IMR-90 (cell line): Measurements from ENCODE around the gene COLEC12. TPM values are rescaled to one million over a fixed set of nuclear protein-coding genes. Genes with fewer than 3 reads are reported as not detected.

Experiments used
- ATAC-seq: fragments of 200-7000 bp; cut with Tn5 transposase; 2 replicates; pipeline ENCODE4 v1.9.1; 2020; ENCODE audit warnings: low read depth, mild to moderate bottlenecking, moderate library complexity
- BruUV-seq: library from RNA; stranded (reverse); fragments of 400-500 nt; replicated peaks from 2 replicates; lab custom pipeline; 2021; lab: Mats Ljungman, UMichigan
- CTCF ChIA-PET: fragments of 300-600 bp; formaldehyde crosslinking; extraction: SDS; loops from one replicate; lab custom pipeline; 2021; ENCODE audit warnings: antibody characterized with exemption; lab: Yijun Ruan, JAX
- POLR2A ChIA-PET: fragments of 300-600 bp; sonication (Branson Sonifier 250); formaldehyde crosslinking; loops from one replicate; lab custom pipeline; 2022; ENCODE audit warnings: antibody characterized with exemption; ENCODE audit not compliant: unreplicated experiment; lab: Charles Lee
- DNase-seq: peaks from one replicate; pipeline ENCODE4 v3.0.0; 2013
- H2AFZ ChIP-seq: replicated peaks from 2 replicates; pipeline ENCODE3; 2013; ENCODE audit warnings: low read length, mild to moderate bottlenecking; ENCODE audit not compliant: poor library complexity
- H2AK5ac ChIP-seq: 2 replicates; pipeline ENCODE4 v1.6.1; 2013; ENCODE audit warnings: low read depth, low read length, inconsistent platforms
- H2AK9ac ChIP-seq: replicated peaks from 2 replicates; pipeline ENCODE3; 2013; ENCODE audit warnings: mild to moderate bottlenecking, low read depth, low read length, moderate library complexity; ENCODE audit not compliant: poor library complexity
- H2BK120ac ChIP-seq: 2 replicates; pipeline ENCODE4 v1.6.1; 2013; ENCODE audit warnings: low read depth, low read length, inconsistent platforms
- H2BK15ac ChIP-seq: 3 replicates; pipeline ENCODE4 v1.6.1; 2013; ENCODE audit warnings: low read depth, low read length, inconsistent platforms
- H2BK20ac ChIP-seq: 2 replicates; pipeline ENCODE4 v1.6.1; 2013; ENCODE audit warnings: low read depth, mild to moderate bottlenecking, inconsistent platforms, low read length, moderate library complexity
- H2BK5ac ChIP-seq: 2 replicates; pipeline ENCODE4 v1.6.1; 2013; ENCODE audit warnings: mild to moderate bottlenecking, low read depth, low read length, inconsistent platforms; ENCODE audit not compliant: poor library complexity, severe bottlenecking
- H3K14ac ChIP-seq: replicated peaks from 2 replicates; pipeline ENCODE4 v1.6.1; 2013; ENCODE audit warnings: low read depth, low read length, inconsistent platforms
- H3K18ac ChIP-seq: 2 replicates; pipeline ENCODE4 v1.6.1; 2013; ENCODE audit warnings: low read depth, low read length, control low read depth
- H3K23ac ChIP-seq: 2 replicates; pipeline ENCODE4 v1.6.1; 2013; ENCODE audit warnings: low read depth, low read length, inconsistent platforms
- H3K27ac ChIP-seq: 2 replicates; pipeline ENCODE4 v1.5.1; 2013; ENCODE audit warnings: mild to moderate bottlenecking, control low read depth, low read length; ENCODE audit not compliant: insufficient read depth
- H3K27me3 ChIP-seq: 2 replicates; pipeline ENCODE4 v1.6.1; 2013; ENCODE audit warnings: low read length; ENCODE audit not compliant: control insufficient read depth, insufficient read depth
- H3K36me3 ChIP-seq: 2 replicates; pipeline ENCODE4 v1.6.1; 2013; ENCODE audit warnings: low read length, mixed read lengths; ENCODE audit not compliant: control insufficient read depth, insufficient read depth
- H3K4ac ChIP-seq: 2 replicates; pipeline ENCODE4 v1.6.1; 2013; ENCODE audit warnings: low read depth, low read length, inconsistent platforms
- H3K4me1 ChIP-seq: 2 replicates; pipeline ENCODE4 v1.6.1; 2013; ENCODE audit warnings: low read length, mixed read lengths; ENCODE audit not compliant: control insufficient read depth, insufficient read depth
- H3K4me2 ChIP-seq: 2 replicates; pipeline ENCODE4 v1.6.1; 2013; ENCODE audit warnings: low read depth, mild to moderate bottlenecking, control low read depth, low read length, moderate library complexity
- H3K4me3 ChIP-seq: 2 replicates; pipeline ENCODE4 v1.5.1; 2013; ENCODE audit warnings: low read depth, mild to moderate bottlenecking, control low read depth, low read length, moderate library complexity; ENCODE audit not compliant: insufficient read depth
- H3K56ac ChIP-seq: 2 replicates; pipeline ENCODE4 v1.6.1; 2013; ENCODE audit warnings: low read length, inconsistent platforms; ENCODE audit not compliant: insufficient read depth; ENCODE audit errors: extremely low read depth
- H3K79me1 ChIP-seq, 2 experiments: 2 replicates each; pipeline ENCODE4 v1.6.1; 2013; ENCODE audit warnings: low read length in 2 of 2, inconsistent platforms in 1 of 2, low read depth in 1 of 2
- H3K9ac ChIP-seq: 2 replicates; pipeline ENCODE4 v1.6.1; 2013; ENCODE audit warnings: low read depth, low read length, control low read depth
- H3K9me1 ChIP-seq: 2 replicates; pipeline ENCODE4 v1.6.1; 2013; ENCODE audit warnings: low read length, inconsistent platforms; ENCODE audit not compliant: insufficient read depth
- H3K9me3 ChIP-seq: 2 replicates; pipeline ENCODE4 v1.6.1; 2013; ENCODE audit warnings: low read length; ENCODE audit not compliant: control insufficient read depth, insufficient read depth
- H4K20me1 ChIP-seq: 2 replicates; pipeline ENCODE4 v1.6.1; 2013; ENCODE audit warnings: low read length, inconsistent platforms; ENCODE audit not compliant: insufficient read depth
- H4K5ac ChIP-seq: 2 replicates; pipeline ENCODE4 v1.6.1; 2013; ENCODE audit warnings: mild to moderate bottlenecking, low read depth, low read length, control low read depth
- H4K8ac ChIP-seq, 2 experiments: 2 replicates each; pipeline ENCODE4 v1.6.1; 2013; ENCODE audit warnings: low read depth in 2 of 2, low read length in 2 of 2, control low read depth in 1 of 2, inconsistent platforms in 1 of 2
- H4K91ac ChIP-seq: 2 replicates; pipeline ENCODE4 v1.6.1; 2013; ENCODE audit warnings: low read depth, low read length, inconsistent platforms; ENCODE audit not compliant: insufficient read depth
- BHLHE40 ChIP-seq: fragments of 150-350 bp; IDR thresholded peaks from 2 replicates; pipeline ENCODE4 v1.6.1; 2016; ENCODE audit warnings: mild to moderate bottlenecking, low read depth, low read length
- CEBPB ChIP-seq: IDR thresholded peaks from 2 replicates; pipeline ENCODE4 v1.6.1; 2012; ENCODE audit warnings: low read depth, low read length, improper control_type of control experiment
- CHD1 ChIP-seq: IDR thresholded peaks from 2 replicates; pipeline ENCODE4 v1.6.1; 2012; ENCODE audit warnings: low read depth, low read length, improper control_type of control experiment
- CTCF ChIP-seq: conservative IDR thresholded peaks from 2 replicates; pipeline ENCODE4 v1.5.1; 2012; ENCODE audit warnings: mild to moderate bottlenecking, low read depth, low read length, improper control_type of control experiment
- ELK1 ChIP-seq: fragments of 150-350 bp; IDR thresholded peaks from 2 replicates; pipeline ENCODE4 v1.6.1; 2016; ENCODE audit warnings: low read depth, mild to moderate bottlenecking, low read length, moderate library complexity, borderline replicate concordance
- FOS ChIP-seq: fragments of 150-350 bp; IDR thresholded peaks from 2 replicates; pipeline ENCODE4 v1.6.1; 2016; ENCODE audit warnings: low read depth, low read length
- MAFK ChIP-seq: IDR thresholded peaks from 2 replicates; pipeline ENCODE4 v1.6.1; 2012; ENCODE audit warnings: low read depth, low read length, improper control_type of control experiment
- MAZ ChIP-seq: IDR thresholded peaks from 2 replicates; pipeline ENCODE4 v1.6.1; 2012; ENCODE audit warnings: low read depth, mild to moderate bottlenecking, low read length, improper control_type of control experiment, moderate library complexity, borderline replicate concordance
- MXI1 ChIP-seq: IDR thresholded peaks from 2 replicates; pipeline ENCODE4 v1.6.1; 2012; ENCODE audit warnings: low read depth, mild to moderate bottlenecking, low read length, moderate library complexity, borderline replicate concordance
- NFE2L2 ChIP-seq: fragments of 150-350 bp; IDR thresholded peaks from 2 replicates; pipeline ENCODE4 v1.6.1; 2016; ENCODE audit warnings: low read depth, mild to moderate bottlenecking, low read length
- POLR2A ChIP-seq: IDR thresholded peaks from 2 replicates; pipeline ENCODE4 v1.6.1; 2012; ENCODE audit warnings: mild to moderate bottlenecking, low read depth, low read length
- RAD21 ChIP-seq: IDR thresholded peaks from 2 replicates; pipeline ENCODE4 v1.6.1; 2012; ENCODE audit warnings: low read length, improper control_type of control experiment
- RCOR1 ChIP-seq: IDR thresholded peaks from 2 replicates; pipeline ENCODE4 v1.6.1; 2012; ENCODE audit warnings: mild to moderate bottlenecking, low read length, improper control_type of control experiment; ENCODE audit not compliant: insufficient replicate concordance
- RFX5 ChIP-seq: IDR thresholded peaks from 2 replicates; pipeline ENCODE4 v1.8.0; 2012; ENCODE audit warnings: low read depth, mild to moderate bottlenecking, low read length, moderate library complexity
- SMC3 ChIP-seq: fragments of 150-350 bp; IDR thresholded peaks from 2 replicates; pipeline ENCODE4 v1.6.1; 2016; ENCODE audit warnings: low read depth, mild to moderate bottlenecking, antibody characterized with exemption, low read length, moderate library complexity
- USF2 ChIP-seq: fragments of 150-350 bp; IDR thresholded peaks from 2 replicates; pipeline ENCODE4 v1.6.1; 2017; ENCODE audit warnings: mild to moderate bottlenecking, antibody characterized with exemption, low read length, low read depth
- WGBS, 2 experiments: methylation state at CpG; one replicate each; pipeline versions ENCODE4 v1.1.5 to v1.1.7; 2013; ENCODE audit warnings: missing lambda C conversion rate in 2 of 2; ENCODE audit not compliant: insufficient read length in 1 of 2; ENCODE audit errors: extremely low coverage in 2 of 2; 5-methylcytosine and 5-hydroxymethylcytosine counted together
- dilution Hi-C: fragments of 300-500 bp; cut with HindIII; formaldehyde crosslinking; loops from one replicate; pipeline ENCODE4 v1.14.3; 2018; ENCODE audit warnings: low sequenced_read_pairs; ENCODE audit not compliant: unreplicated experiment
- in situ Hi-C: fragments of 300-500 bp; cut with MboI; formaldehyde crosslinking; loops from 3 replicates; pipeline ENCODE4 v1.14.3; 2019; ENCODE audit warnings: low sequenced_read_pairs, inconsistent platforms, mixed read lengths
- intact Hi-C: fragments of 100-400 bp; cut with micrococcal nuclease; formaldehyde crosslinking; loops from 2 replicates; pipeline ENCODE4 v1.10.0; 2022
- polyA plus RNA-seq, 3 experiments: library from polyadenylated mRNA; depleted of rRNA; stranded (reverse); fragments of >200 nt; gene quantifications; 2 replicates each; pipeline ENCODE4 v1.2.3, GENCODE V29; 2012; ENCODE audit warnings: low replicate concordance in 1 of 3
- total RNA-seq: library from RNA; depleted of rRNA; stranded (reverse); fragments of >200 nt; gene quantifications from 2 replicates; pipeline ENCODE4 v1.2.3, GENCODE V29; 2012

COLEC12 gene
- total and polyA plus RNA-seq, 2 of the 4 experiments (the other 2 are of a cell fraction), result 1.0 to 2.3 TPM

- dilution Hi-C loops, result no loop called here
- H3K18ac ChIP-seq, result no peak overlapping the region
- no peak for ATAC-seq
- POLR2A ChIA-PET, result no interaction called here
- no TSS peak for BruUV-seq
- no peak overlapping the region for H2BK120ac ChIP-seq
- H2BK15ac ChIP-seq, result no peak overlapping the region
- H3K4ac ChIP-seq, result no peak overlapping the region
- no peak overlapping the region for H3K4me2 ChIP-seq
- intact Hi-C loops, result loop anchor here (5.0 kb wide), 1 partner anchor 180 kb away; no protein-coding TSS in a partner anchor
- H3K79me1 ChIP-seq, result no peaks in the 10 kb centered on the region
- no peak overlapping the region for H3K56ac ChIP-seq
- no peak for DNase-seq
- no peak overlapping the region for H2AK5ac ChIP-seq
- TF ChIP-seq USF2 (no peak), CEBPB (no peak), RAD21 (no peak), MAFK (no peak), CHD1 (no peak), RFX5 (no peak), SMC3 (no peak), MXI1 (no peak), POLR2A (no peak), RCOR1 (no peak), MAZ (no peak), BHLHE40 (no peak), CTCF (no peak), FOS (no peak), NFE2L2 (no peak), ELK1 (no peak)
- H3K27ac ChIP-seq, result no peak overlapping the region
- H2BK20ac ChIP-seq, result no peak overlapping the region
- H3K14ac ChIP-seq, result no peak overlapping the region
- peaks cover 7% of the 10 kb centered on the region; the same call in 1 of the 2 replicates for H4K20me1 ChIP-seq
- no peak overlapping the region for H4K8ac ChIP-seq
- no peak overlapping the region for H2AK9ac ChIP-seq
- peaks cover 3% of the 10 kb centered on the region; the same call in 1 of the 2 replicates for H3K9me1 ChIP-seq
- no peak overlapping the region for H4K5ac ChIP-seq
- no peak overlapping the region for H2BK5ac ChIP-seq
- no peak overlapping the region for H3K4me3 ChIP-seq
- WGBS, 2 experiments, result no CpG with 5 or more reads among the region's 6 CpGs
- H3K36me3 ChIP-seq, result no peaks in the 10 kb centered on the region
- no peak overlapping the region for H3K9ac ChIP-seq
- H3K9me3 ChIP-seq, result no peaks in the 10 kb centered on the region
- no peaks in the 10 kb centered on the region for H3K4me1 ChIP-seq
- H2AFZ ChIP-seq, result no peak overlapping the region
- CTCF ChIA-PET, result no interaction called here
- H4K91ac ChIP-seq, result no peak overlapping the region
- in situ Hi-C loops, result no loop called here
- peaks cover 47% of the 10 kb centered on the region for H3K27me3 ChIP-seq
- H3K23ac ChIP-seq, result no peak overlapping the region
These were observed 182.9 kb downstream of the COLEC12 start for GRCh38 chr18:317618-318017.
